Chondrocyte (in vitro differentiated cells): ENCODE data around the gene CST8. TPM values are rescaled to one million over a fixed set of nuclear protein-coding genes. Genes with fewer than 3 reads are reported as not detected.

Experiments
- DNase-seq: peaks from one replicate; pipeline ENCODE4 v3.0.0; 2021; ENCODE audit warnings: mixed read lengths, low spot score
- H3K27ac Mint-ChIP-seq: one replicate; pipeline ENCODE4 v1.8.0; 2021; ENCODE audit warnings: mild to moderate bottlenecking, moderate library complexity, mixed read lengths; ENCODE audit not compliant: unreplicated experiment
- H3K27me3 Mint-ChIP-seq: 2 replicates; pipeline ENCODE4 v1.8.0; 2021; ENCODE audit warnings: low read depth, mixed read lengths
- H3K36me3 Mint-ChIP-seq: 2 replicates; pipeline ENCODE4 v1.8.0; 2021; ENCODE audit warnings: low read depth, mixed read lengths
- H3K4me1 Mint-ChIP-seq: 2 replicates; pipeline ENCODE4 v1.8.0; 2021; ENCODE audit warnings: low read depth, mild to moderate bottlenecking, mixed read lengths
- H3K4me3 Mint-ChIP-seq: one replicate; pipeline ENCODE4 v1.8.0; 2021; ENCODE audit warnings: mild to moderate bottlenecking, moderate library complexity, mixed read lengths; ENCODE audit not compliant: unreplicated experiment
- H3K9me3 Mint-ChIP-seq: 2 replicates; pipeline ENCODE4 v1.8.0; 2021; ENCODE audit warnings: low read depth, mixed read lengths
- CTCF ChIP-seq: fragments of 200-600 bp; sonication (generic); IDR thresholded peaks from 2 replicates; pipeline ENCODE4 v1.5.0; 2021; ENCODE audit warnings: antibody characterized with exemption, mild to moderate bottlenecking, moderate library complexity
- total RNA-seq: library from RNA; stranded (reverse); gene quantifications from 3 replicates; pipeline ENCODE4 v1.2.1, GENCODE V29; 2021

Gene CST8
- total RNA-seq, 1 donor from 2014 or later, result not detected

- Mint-ChIP-seq H3K36me3 (no peaks in the 10 kb centered on the region), H3K4me3 (no peak overlapping the region), H3K9me3 (no peaks in the 10 kb centered on the region), H3K27ac (peak overlapping the region; percentile 27), H3K27me3 (peaks cover 2% of the 10 kb centered on the region), H3K4me1 (peaks cover 14% of the 10 kb centered on the region)
- peak; percentile 70 for TF ChIP-seq CTCF
- DNase-seq, result no peak
Observed at GRCh38 chr20:23446505-23446904, 44.4 kb upstream of the CST8 start.

GRCh38 chr20:23448167-23448566, 42.8 kb upstream of the CST8 start:
- Mint-ChIP-seq H3K9me3 (no peaks in the 10 kb centered on the region), H3K4me3 (no peak overlapping the region), H3K4me1 (peaks cover 14% of the 10 kb centered on the region), H3K27ac (no peak overlapping the region), H3K27me3 (peaks cover 2% of the 10 kb centered on the region), H3K36me3 (no peaks in the 10 kb centered on the region)
- no peak for DNase-seq
- no peak for TF ChIP-seq CTCF

- H3K27me3 Mint-ChIP-seq, result peaks cover 2% of the 10 kb centered on the region
- no peaks in the 10 kb centered on the region for H3K36me3 Mint-ChIP-seq
- peaks cover 14% of the 10 kb centered on the region for H3K4me1 Mint-ChIP-seq
- no peak overlapping the region for H3K27ac Mint-ChIP-seq
- H3K4me3 Mint-ChIP-seq, result no peak overlapping the region
- DNase-seq, result no peak
- TF ChIP-seq CTCF, result no peak
- no peaks in the 10 kb centered on the region for H3K9me3 Mint-ChIP-seq
Observed at GRCh38 chr20:23449421-23449820, 41.5 kb upstream of the CST8 start.

- no peak for DNase-seq
- Mint-ChIP-seq H3K27me3 (peaks cover 2% of the 10 kb centered on the region), H3K27ac (no peak overlapping the region), H3K4me1 (peaks cover 7% of the 10 kb centered on the region), H3K36me3 (no peaks in the 10 kb centered on the region), H3K9me3 (no peaks in the 10 kb centered on the region), H3K4me3 (no peak overlapping the region)
- TF ChIP-seq CTCF, result no peak
Observed at GRCh38 chr20:23450877-23451276, 40.0 kb upstream of the CST8 start.

GRCh38 chr20:23451956-23452487, 38.9 kb upstream of the CST8 start:
- Mint-ChIP-seq H3K27ac (no peak overlapping the region), H3K9me3 (no peaks in the 10 kb centered on the region), H3K4me3 (no peak overlapping the region), H3K4me1 (no peaks in the 10 kb centered on the region), H3K36me3 (no peaks in the 10 kb centered on the region), H3K27me3 (peaks cover 2% of the 10 kb centered on the region)
- no peak for DNase-seq
- TF ChIP-seq CTCF, result no peak
